B cell (primary cell): Measurements from ENCODE around the gene HDLBP. TPM values are rescaled to one million over a fixed set of nuclear protein-coding genes. Genes with fewer than 3 reads are reported as not detected.

ENCODE experiments used
- ATAC-seq: fragments of 200-7000 bp; cut with Tn5 transposase; one replicate; pipeline ENCODE4 v1.10.0; 2021; ENCODE audit warnings: low read depth, mild to moderate bottlenecking, moderate number of reproducible peaks, moderate library complexity
- CTCF ChIA-PET: fragments of 350-600 bp; sonication (Branson Sonifier 250); formaldehyde crosslinking; loops from one replicate; lab custom pipeline; 2021; ENCODE audit warnings: antibody characterized with exemption, inconsistent platforms; lab: Charles Lee
- POLR2A ChIA-PET: fragments of 350-600 bp; sonication (Branson Sonifier 250); formaldehyde crosslinking; loops from one replicate; lab custom pipeline; 2021; ENCODE audit warnings: antibody characterized with exemption; lab: Charles Lee
- DNase-seq: peaks from one replicate; pipeline ENCODE4 v3.0.0; 2013
- H2AFZ ChIP-seq: 2 replicates; pipeline ENCODE4 v1.6.1; 2012; ENCODE audit warnings: mild to moderate bottlenecking, low read depth, low read length; ENCODE audit not compliant: insufficient read depth, poor library complexity, severe bottlenecking
- H3K27ac ChIP-seq, 2 donors: 1 replicate in 1 of 2; 2 replicates in 1 of 2; pipeline ENCODE4 v1.5.1; 2012 to 2013; ENCODE audit warnings: low read length in 2 of 2, mild to moderate bottlenecking in 2 of 2, moderate library complexity in 1 of 2
- H3K27me3 ChIP-seq, 4 experiments: fragments of 200-600 bp in 1 of 4; sonication (generic) in 1 of 4; replicated peaks in 1 of 4; 1 replicate in 2 of 4; 2 replicates in 2 of 4; pipeline versions ENCODE4 v1.6.1 to v1.7.0; 2013 to 2016; ENCODE audit warnings: low read length in 3 of 4, mild to moderate bottlenecking in 2 of 4, mixed read lengths in 1 of 4, moderate library complexity in 1 of 4; ENCODE audit not compliant: insufficient read depth in 4 of 4, control insufficient read depth in 3 of 4; ENCODE audit errors: control extremely low read depth in 1 of 4
- H3K36me3 ChIP-seq, 2 experiments: replicated peaks in 1 of 2; 1 replicate in 1 of 2; 2 replicates in 1 of 2; pipeline versions ENCODE4 v1.6.1 to v1.7.1; 2013; ENCODE audit warnings: low read length in 1 of 2; ENCODE audit not compliant: insufficient read depth in 2 of 2, control insufficient read depth in 1 of 2; ENCODE audit errors: control extremely low read depth in 1 of 2, extremely low read depth in 1 of 2
- H3K4me1 ChIP-seq, 2 donors: fragments of 200-600 bp in 1 of 2; sonication (generic) in 1 of 2; 1 replicate in 1 of 2; 2 replicates in 1 of 2; pipeline versions ENCODE4 v1.5.1 to v1.6.1; 2013 to 2017; ENCODE audit warnings: low read length in 2 of 2; ENCODE audit not compliant: control insufficient read depth in 2 of 2, insufficient read depth in 2 of 2
- H3K4me2 ChIP-seq: replicated peaks from 2 replicates; pipeline ENCODE3; 2012; ENCODE audit warnings: mild to moderate bottlenecking, low read depth, low read length; ENCODE audit not compliant: poor library complexity, severe bottlenecking
- H3K4me3 ChIP-seq, 5 experiments: fragments of 200-600 bp in 1 of 5; sonication (generic) in 1 of 5; 1 replicate in 3 of 5; 2 replicates in 2 of 5; pipeline versions ENCODE4 v1.5.1 to v1.7.0; 2011 to 2016; ENCODE audit warnings: low read length in 4 of 5, mild to moderate bottlenecking in 4 of 5, low read depth in 2 of 5, control low read depth in 1 of 5, moderate library complexity in 1 of 5; ENCODE audit not compliant: insufficient read depth in 1 of 5; ENCODE audit errors: control extremely low read depth in 1 of 5, extremely low read depth in 1 of 5
- H3K79me2 ChIP-seq: fragments of 200-600 bp; sonication (generic); one replicate; pipeline ENCODE4 v1.6.0; 2016; ENCODE audit warnings: low read length; ENCODE audit not compliant: control insufficient read depth, insufficient read depth
- H3K9ac ChIP-seq: fragments of 200-600 bp; sonication (generic); 2 replicates; pipeline ENCODE4 v1.6.1; 2017; ENCODE audit warnings: mild to moderate bottlenecking, low read length, moderate library complexity
- H3K9me3 ChIP-seq, 3 donors: one replicate each; pipeline versions ENCODE4 v1.6.1 to v1.7.1; 2013; ENCODE audit warnings: low read length in 2 of 3; ENCODE audit not compliant: control insufficient read depth in 2 of 3, insufficient read depth in 1 of 3; ENCODE audit errors: control extremely low read depth in 1 of 3
- H4K20me1 ChIP-seq: 2 replicates; pipeline ENCODE4 v1.6.0; 2012; ENCODE audit warnings: mild to moderate bottlenecking, low read length; ENCODE audit not compliant: insufficient read depth, control insufficient read depth, poor library complexity, severe bottlenecking
- H3K27ac Mint-ChIP-seq: one replicate; pipeline ENCODE4 v1.8.0; 2021; ENCODE audit warnings: mixed read lengths
- H3K27me3 Mint-ChIP-seq: one replicate; pipeline ENCODE4 v1.8.0; 2021; ENCODE audit warnings: mixed read lengths
- H3K4me1 Mint-ChIP-seq: one replicate; pipeline ENCODE4 v1.8.0; 2021; ENCODE audit warnings: mixed read lengths
- H3K4me3 Mint-ChIP-seq: one replicate; pipeline ENCODE4 v1.8.0; 2021; ENCODE audit warnings: mixed read lengths
- H3K9me3 Mint-ChIP-seq: one replicate; pipeline ENCODE4 v1.8.0; 2022; ENCODE audit warnings: mixed read lengths; ENCODE audit not compliant: insufficient read depth
- EZH2 ChIP-seq: IDR thresholded peaks from 2 replicates; pipeline ENCODE4 v1.6.1; 2012; ENCODE audit warnings: borderline replicate concordance, low read depth, mild to moderate bottlenecking, moderate library complexity, low read length; ENCODE audit not compliant: insufficient read depth, poor library complexity, severe bottlenecking
- WGBS: methylation state at CpG from one replicate; pipeline ENCODE4 v1.1.5; 2013; ENCODE audit warnings: missing lambda C conversion rate; ENCODE audit not compliant: insufficient coverage; 5-methylcytosine and 5-hydroxymethylcytosine counted together
- intact Hi-C: fragments of 100-400 bp; cut with micrococcal nuclease; formaldehyde crosslinking; loops from one replicate; pipeline ENCODE4 v1.10.0; 2022
- polyA plus RNA-seq: library from polyadenylated mRNA; depleted of rRNA; stranded (reverse); fragments of >200 nt; gene quantifications from 2 replicates; pipeline ENCODE4 v1.2.3, GENCODE V29; 2012
- total RNA-seq, 2 donors: library from RNA; stranded (reverse); fragments of 120-200 nt in 1 of 2; gene quantifications; 1 replicate in 1 of 2; 2 replicates in 1 of 2; pipeline versions ENCODE4 v1.2.3 to v1.2.4, GENCODE V29; 2013 to 2022
- TF ChIP-seq, protein P1 (sequence below): fragments of 200-600 bp; IDR thresholded peaks from one replicate; pipeline ENCODE4 v1.8.0; 2022; ENCODE audit warnings: antibody characterized with exemption, mild to moderate bottlenecking

The HDLBP gene
- total and polyA plus RNA-seq, 2 donors (not counting 1 experiment from before 2014, with no cell fraction given): 55.1 to 127 TPM

DNA sequence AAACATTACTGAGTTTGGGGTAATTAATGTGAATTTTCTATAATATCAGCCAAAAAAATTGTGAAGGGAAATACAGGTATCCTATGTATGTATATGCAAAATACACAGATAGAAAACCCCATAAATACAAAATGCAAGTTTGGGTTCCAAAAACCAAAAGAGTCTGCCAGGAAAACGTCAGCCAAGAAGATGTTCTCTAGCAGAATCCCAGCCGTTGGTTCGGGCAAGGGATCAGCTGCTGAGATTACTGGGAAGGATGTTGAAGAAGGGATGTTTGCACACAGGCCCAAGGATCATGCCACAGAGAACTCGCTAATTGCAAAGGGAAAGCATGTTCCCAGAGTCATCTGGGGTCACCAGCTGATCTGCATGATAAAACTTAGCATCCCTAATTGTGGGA lies 136.5 kb downstream of the HDLBP start:
- Mint-ChIP-seq H3K27ac (no peak overlapping the region), H3K9me3 (no peaks in the 10 kb centered on the region), H3K4me3 (no peak overlapping the region), H3K4me1 (no peaks in the 10 kb centered on the region), H3K27me3 (no peaks in the 10 kb centered on the region)
- WGBS: 93% methylated on average over 3 of the region's 4 CpGs
- Histone ChIP-seq H3K9me3 (no peaks in the 10 kb centered on the region), H3K36me3 (peaks cover 0 to 42% of the 10 kb centered on the region in 2 experiments), H3K9ac (no peak overlapping the region), H4K20me1 (no peaks in the 10 kb centered on the region), H3K79me2 (no peaks in the 10 kb centered on the region), H3K27me3 (no peaks in the 10 kb centered on the region), H2AFZ (no peak overlapping the region), H3K27ac (no peak overlapping the region), H3K4me1 (no peaks in the 10 kb centered on the region), H3K4me3 (no peak overlapping the region), H3K4me2 (no peak overlapping the region)
- no peak for ATAC-seq
- ChIA-PET POLR2A (no interaction called here), CTCF (no interaction called here)
- no peak for DNase-seq
- TF ChIP-seq, protein P1, sequence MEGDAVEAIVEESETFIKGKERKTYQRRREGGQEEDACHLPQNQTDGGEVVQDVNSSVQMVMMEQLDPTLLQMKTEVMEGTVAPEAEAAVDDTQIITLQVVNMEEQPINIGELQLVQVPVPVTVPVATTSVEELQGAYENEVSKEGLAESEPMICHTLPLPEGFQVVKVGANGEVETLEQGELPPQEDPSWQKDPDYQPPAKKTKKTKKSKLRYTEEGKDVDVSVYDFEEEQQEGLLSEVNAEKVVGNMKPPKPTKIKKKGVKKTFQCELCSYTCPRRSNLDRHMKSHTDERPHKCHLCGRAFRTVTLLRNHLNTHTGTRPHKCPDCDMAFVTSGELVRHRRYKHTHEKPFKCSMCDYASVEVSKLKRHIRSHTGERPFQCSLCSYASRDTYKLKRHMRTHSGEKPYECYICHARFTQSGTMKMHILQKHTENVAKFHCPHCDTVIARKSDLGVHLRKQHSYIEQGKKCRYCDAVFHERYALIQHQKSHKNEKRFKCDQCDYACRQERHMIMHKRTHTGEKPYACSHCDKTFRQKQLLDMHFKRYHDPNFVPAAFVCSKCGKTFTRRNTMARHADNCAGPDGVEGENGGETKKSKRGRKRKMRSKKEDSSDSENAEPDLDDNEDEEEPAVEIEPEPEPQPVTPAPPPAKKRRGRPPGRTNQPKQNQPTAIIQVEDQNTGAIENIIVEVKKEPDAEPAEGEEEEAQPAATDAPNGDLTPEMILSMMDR: no peak
- no peak for TF ChIP-seq EZH2
- intact Hi-C loops: no loop called here

DNA sequence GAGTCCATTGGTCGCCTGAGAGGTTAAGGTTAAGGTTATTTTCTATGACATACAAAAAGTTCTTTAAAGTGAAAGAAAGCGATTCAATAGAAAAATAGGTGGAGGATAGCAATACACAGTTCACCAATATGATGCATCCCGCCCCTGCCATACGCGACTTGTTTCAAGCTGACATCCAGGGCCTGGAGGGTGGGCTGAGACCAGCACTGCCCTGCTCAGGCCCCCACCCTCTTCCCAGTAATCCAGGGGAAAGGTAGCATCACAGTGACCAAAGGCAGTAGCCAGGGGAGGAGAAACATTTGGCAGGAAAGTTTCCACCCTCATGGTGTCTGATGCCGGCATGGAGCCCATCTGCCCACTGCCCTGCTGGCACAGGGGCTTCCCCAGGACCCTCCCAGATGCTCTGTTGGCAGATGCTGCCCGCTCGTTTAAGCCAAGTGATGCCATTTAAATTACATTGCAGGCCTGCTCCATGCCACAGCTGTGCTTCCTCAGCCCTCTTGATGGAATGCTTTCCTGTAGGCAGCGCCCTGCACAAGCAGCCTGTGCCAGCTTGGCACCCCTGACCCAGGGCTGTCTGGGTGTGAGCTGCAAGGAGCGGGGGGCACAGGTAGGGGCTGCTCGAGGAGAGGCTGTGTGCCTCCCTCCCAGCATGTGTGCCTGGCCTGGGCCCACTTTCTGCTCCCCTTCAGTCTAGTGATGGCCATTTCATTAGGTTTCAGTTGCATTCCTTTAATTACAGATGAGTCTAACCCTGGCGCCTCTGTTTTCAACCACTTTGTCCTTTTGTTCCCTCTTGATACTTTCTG lies 137.7 kb downstream of the HDLBP start:
- no peaks in the 10 kb centered on the region for H3K4me1 ChIP-seq
- ATAC-seq (no peak), DNase-seq (no peak)
- no peaks in the 10 kb centered on the region for H3K4me1 Mint-ChIP-seq
- 98% methylated on average over 7 of the region's 12 CpGs for WGBS
- H3K79me2 ChIP-seq: no peaks in the 10 kb centered on the region
- H3K27me3 ChIP-seq: no peaks in the 10 kb centered on the region
- H3K27ac Mint-ChIP-seq: no peak overlapping the region
- H3K9ac ChIP-seq: no peak overlapping the region
- H3K4me3 Mint-ChIP-seq: no peak overlapping the region
- TF ChIP-seq EZH2: no peak
- TF ChIP-seq, protein P1: no peak
- no peak overlapping the region for H2AFZ ChIP-seq
- peaks cover 0 to 43% of the 10 kb centered on the region in 2 experiments for H3K36me3 ChIP-seq
- no peaks in the 10 kb centered on the region for H3K27me3 Mint-ChIP-seq
- no peak overlapping the region for H3K4me3 ChIP-seq
- H3K9me3 ChIP-seq: no peaks in the 10 kb centered on the region
- no peaks in the 10 kb centered on the region for H3K9me3 Mint-ChIP-seq
- ChIA-PET CTCF (interaction anchor here (0.6 kb wide), 1 partner anchor 295 kb away, joined by 3 read pairs; no protein-coding TSS in a partner anchor), POLR2A (no interaction called here)
- intact Hi-C loops: no loop called here
- H4K20me1 ChIP-seq: no peaks in the 10 kb centered on the region
- H3K4me2 ChIP-seq: no peak overlapping the region
- H3K27ac ChIP-seq: no peak overlapping the region
